GM23338 (cell line): ENCODE measurements around the gene CELF4. TPM values are rescaled to one million over a fixed set of nuclear protein-coding genes. Genes with fewer than 3 reads are reported as not detected.
A peak's percentile ranks its signal among the peaks of the same experiment; 100 is the strongest.

ENCODE experiments used
- ATAC-seq: fragments of 200-7000 bp; cut with Tn5 transposase; 3 replicates; pipeline ENCODE4 v1.9.1; 2020
- DNase-seq: peaks from one replicate; pipeline ENCODE4 v3.0.0-alpha.2; 2015; ENCODE audit warnings: low spot score
- H2AFZ ChIP-seq: fragments of 200-600 bp; sonication (generic); 2 replicates; pipeline ENCODE4 v1.8.0; 2016; ENCODE audit warnings: antibody characterized with exemption, mild to moderate bottlenecking, moderate library complexity
- H3F3A ChIP-seq: fragments of 200-600 bp; sonication (generic); replicated peaks from 2 replicates; pipeline ENCODE4 v1.8.0; 2017; ENCODE audit warnings: antibody characterized with exemption, mixed run types, low read depth
- H3K27ac ChIP-seq: fragments of 200-600 bp; sonication (generic); 2 replicates; pipeline ENCODE4 v1.6.1; 2016; ENCODE audit warnings: low read depth
- H3K27me3 ChIP-seq: fragments of 200-600 bp; sonication (generic); 2 replicates; pipeline ENCODE4 v1.8.0; 2016; ENCODE audit warnings: mild to moderate bottlenecking, mixed run types, moderate library complexity; ENCODE audit not compliant: insufficient read depth
- H3K36me3 ChIP-seq: fragments of 200-600 bp; sonication (generic); 2 replicates; pipeline ENCODE4 v1.8.0; 2016; ENCODE audit warnings: mild to moderate bottlenecking; ENCODE audit not compliant: insufficient read depth
- H3K4me1 ChIP-seq: fragments of 200-600 bp; sonication (generic); 2 replicates; pipeline ENCODE4 v1.8.0; 2016; ENCODE audit warnings: mild to moderate bottlenecking, moderate library complexity; ENCODE audit not compliant: insufficient read depth
- H3K4me2 ChIP-seq: fragments of 200-600 bp; sonication (generic); 2 replicates; pipeline ENCODE4 v1.7.1; 2017; ENCODE audit warnings: mixed run types
- H3K4me3 ChIP-seq: fragments of 200-600 bp; sonication (generic); 2 replicates; pipeline ENCODE4 v1.6.1; 2016; ENCODE audit warnings: mixed run types
- H3K79me2 ChIP-seq: fragments of 200-600 bp; sonication (generic); replicated peaks from 2 replicates; pipeline ENCODE4 v1.8.0; 2017; ENCODE audit warnings: mild to moderate bottlenecking; ENCODE audit not compliant: insufficient read depth
- H3K9me2 ChIP-seq: fragments of 200-600 bp; sonication (generic); 2 replicates; pipeline ENCODE4 v1.8.0; 2017; ENCODE audit not compliant: insufficient read depth
- H4K20me1 ChIP-seq: fragments of 200-600 bp; sonication (generic); replicated peaks from 2 replicates; pipeline ENCODE4 v1.8.0; 2017; ENCODE audit warnings: mild to moderate bottlenecking; ENCODE audit not compliant: insufficient read depth
- H3K27ac Mint-ChIP-seq: 2 replicates; pipeline ENCODE4 v1.8.0; 2020; ENCODE audit warnings: inconsistent platforms, mild to moderate bottlenecking, moderate library complexity, mixed read lengths
- H3K27me3 Mint-ChIP-seq: 3 replicates; pipeline ENCODE4 v1.8.0; 2022; ENCODE audit warnings: low read depth, mild to moderate bottlenecking, moderate library complexity, mixed read lengths, inconsistent platforms; ENCODE audit not compliant: insufficient read depth, poor library complexity
- H3K36me3 Mint-ChIP-seq: 3 replicates; pipeline ENCODE4 v1.8.0; 2021; ENCODE audit warnings: low read depth, mild to moderate bottlenecking, inconsistent platforms, moderate library complexity, mixed read lengths
- H3K4me1 Mint-ChIP-seq: 3 replicates; pipeline ENCODE4 v1.8.0; 2020; ENCODE audit warnings: mild to moderate bottlenecking, inconsistent platforms, mixed read lengths
- H3K4me3 Mint-ChIP-seq: 3 replicates; pipeline ENCODE4 v1.8.0; 2021; ENCODE audit warnings: moderate library complexity, mild to moderate bottlenecking, inconsistent platforms, mixed read lengths
- H3K9me3 Mint-ChIP-seq: 3 replicates; pipeline ENCODE4 v1.8.0; 2020; ENCODE audit warnings: moderate library complexity, mild to moderate bottlenecking, inconsistent platforms, mixed read lengths
- CREB1 ChIP-seq: fragments of 250-450 bp; sonication (Bioruptor Pico); IDR thresholded peaks from 2 replicates; pipeline ENCODE4 v1.5.0; 2020; ENCODE audit warnings: low read depth, mild to moderate bottlenecking, moderate library complexity
- JUNB ChIP-seq: IDR thresholded peaks from one replicate; pipeline ENCODE4 v1.6.1; 2016; ENCODE audit warnings: antibody characterized with exemption; ENCODE audit not compliant: unreplicated experiment
- NANOG ChIP-seq: IDR thresholded peaks from 2 replicates; pipeline ENCODE4 v1.6.1; 2016; ENCODE audit warnings: antibody characterized with exemption, borderline replicate concordance
- POLR2AphosphoS5 ChIP-seq: IDR thresholded peaks from 2 replicates; pipeline ENCODE4 v1.6.1; 2016; ENCODE audit warnings: antibody characterized with exemption, low read depth
- ZNF114 ChIP-seq: fragments of 250-450 bp; sonication (Bioruptor Pico); IDR thresholded peaks from 2 replicates; pipeline ENCODE4 v1.5.0; 2020; ENCODE audit warnings: mild to moderate bottlenecking, moderate library complexity
- ZNF331 ChIP-seq: fragments of 250-450 bp; sonication (Bioruptor Pico); IDR thresholded peaks from 2 replicates; pipeline ENCODE4 v1.5.0; 2020; ENCODE audit warnings: low read depth, mild to moderate bottlenecking, moderate library complexity
- polyA plus RNA-seq: library from polyadenylated mRNA; unstranded; fragments of >200 nt; fragmentation: Nextera tagmentation; extraction: Ambion mirVana; gene quantifications from 2 replicates; pipeline ENCODE4 v1.2.1, GENCODE V29; 2016
- total RNA-seq: library from RNA; depleted of rRNA; stranded (reverse); fragments of >200 nt; shearing (Covaris generic); gene quantifications from 2 replicates; pipeline ENCODE4 v1.2.3, GENCODE V29; 2014
- TF ChIP-seq, protein P1 (sequence below): IDR thresholded peaks from 2 replicates; pipeline ENCODE4 v1.6.1; 2016; ENCODE audit warnings: antibody characterized with exemption
- TF ChIP-seq, protein P2 (sequence below), 2 experiments: fragments of 200-600 bp in 1 of 2; sonication (generic) in 1 of 2; conservative IDR thresholded peaks; 2 replicates each; pipeline versions ENCODE4 v1.5.1 to v1.6.1; 2016 to 2017; ENCODE audit warnings: antibody characterized with exemption in 2 of 2, low read depth in 2 of 2, mild to moderate bottlenecking in 2 of 2, moderate library complexity in 1 of 2
- TF ChIP-seq, protein P3 (sequence below): IDR thresholded peaks from one replicate; pipeline ENCODE4 v1.6.1; 2018; ENCODE audit warnings: antibody characterized with exemption; ENCODE audit not compliant: unreplicated experiment

CELF4 gene
- total and polyA plus RNA-seq, 2 experiments from 2014 or later: 2.6 to 6.7 TPM

DNA sequence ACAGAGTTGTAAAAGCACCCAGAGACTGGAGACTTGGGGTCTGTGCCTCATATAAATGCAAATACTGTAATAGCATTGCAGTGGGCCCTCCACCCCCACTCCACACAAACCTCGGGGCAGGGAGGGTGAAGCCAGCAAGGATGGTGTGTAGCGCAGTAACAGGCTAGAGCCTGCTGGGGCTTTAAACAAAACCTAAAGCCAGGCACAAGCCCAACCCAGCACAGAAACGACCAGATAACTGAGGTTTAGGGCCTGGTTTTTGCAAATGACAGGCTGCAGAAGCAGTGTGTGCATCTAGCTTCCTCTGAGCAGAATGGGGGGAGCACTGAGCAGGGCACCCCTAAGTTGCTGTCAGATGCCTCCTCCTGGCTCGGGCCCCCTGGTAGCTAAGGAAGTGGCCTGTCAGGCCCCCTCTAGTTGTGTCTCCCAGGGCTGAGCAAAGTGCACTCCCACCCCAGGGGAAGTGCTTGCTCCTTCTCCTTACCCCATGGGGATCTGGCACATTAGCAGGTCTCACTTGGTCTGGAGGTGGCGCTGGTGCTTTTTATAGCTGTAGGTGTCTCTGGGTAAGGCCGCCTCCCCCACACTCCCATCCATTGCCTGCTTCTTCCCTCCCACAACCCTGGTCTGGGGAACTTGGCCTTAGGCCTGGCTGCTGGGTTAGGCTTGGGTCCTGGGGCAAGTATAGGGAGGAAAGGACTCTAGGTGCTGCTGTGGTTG lies 135.1 kb downstream of the CELF4 start:
- Histone ChIP-seq H3K4me2 (no peak overlapping the region), H3K9me2 (no peaks in the 10 kb centered on the region), H3K79me2 (no peaks in the 10 kb centered on the region), H3K27me3 (no peaks in the 10 kb centered on the region), H3F3A (no peaks in the 10 kb centered on the region), H3K4me3 (no peak overlapping the region), H3K27ac (no peak overlapping the region), H4K20me1 (no peaks in the 10 kb centered on the region), H2AFZ (peak overlapping the region; percentile 63), H3K36me3 (no peaks in the 10 kb centered on the region; the same call in 1 of the 2 replicates), H3K4me1 (no peaks in the 10 kb centered on the region; the same call in 1 of the 2 replicates)
- Mint-ChIP-seq H3K36me3 (no peaks in the 10 kb centered on the region), H3K4me3 (no peak overlapping the region), H3K27ac (no peak overlapping the region), H3K27me3 (peaks cover 4% of the 10 kb centered on the region), H3K4me1 (peaks cover 7% of the 10 kb centered on the region; the same call in 2 of the 3 replicates), H3K9me3 (no peaks in the 10 kb centered on the region)
- peak; percentile 88 for ATAC-seq
- peak; percentile 80 for DNase-seq
- TF ChIP-seq, protein P1, sequence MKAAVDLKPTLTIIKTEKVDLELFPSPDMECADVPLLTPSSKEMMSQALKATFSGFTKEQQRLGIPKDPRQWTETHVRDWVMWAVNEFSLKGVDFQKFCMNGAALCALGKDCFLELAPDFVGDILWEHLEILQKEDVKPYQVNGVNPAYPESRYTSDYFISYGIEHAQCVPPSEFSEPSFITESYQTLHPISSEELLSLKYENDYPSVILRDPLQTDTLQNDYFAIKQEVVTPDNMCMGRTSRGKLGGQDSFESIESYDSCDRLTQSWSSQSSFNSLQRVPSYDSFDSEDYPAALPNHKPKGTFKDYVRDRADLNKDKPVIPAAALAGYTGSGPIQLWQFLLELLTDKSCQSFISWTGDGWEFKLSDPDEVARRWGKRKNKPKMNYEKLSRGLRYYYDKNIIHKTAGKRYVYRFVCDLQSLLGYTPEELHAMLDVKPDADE: no peak
- TF ChIP-seq, protein P2, sequence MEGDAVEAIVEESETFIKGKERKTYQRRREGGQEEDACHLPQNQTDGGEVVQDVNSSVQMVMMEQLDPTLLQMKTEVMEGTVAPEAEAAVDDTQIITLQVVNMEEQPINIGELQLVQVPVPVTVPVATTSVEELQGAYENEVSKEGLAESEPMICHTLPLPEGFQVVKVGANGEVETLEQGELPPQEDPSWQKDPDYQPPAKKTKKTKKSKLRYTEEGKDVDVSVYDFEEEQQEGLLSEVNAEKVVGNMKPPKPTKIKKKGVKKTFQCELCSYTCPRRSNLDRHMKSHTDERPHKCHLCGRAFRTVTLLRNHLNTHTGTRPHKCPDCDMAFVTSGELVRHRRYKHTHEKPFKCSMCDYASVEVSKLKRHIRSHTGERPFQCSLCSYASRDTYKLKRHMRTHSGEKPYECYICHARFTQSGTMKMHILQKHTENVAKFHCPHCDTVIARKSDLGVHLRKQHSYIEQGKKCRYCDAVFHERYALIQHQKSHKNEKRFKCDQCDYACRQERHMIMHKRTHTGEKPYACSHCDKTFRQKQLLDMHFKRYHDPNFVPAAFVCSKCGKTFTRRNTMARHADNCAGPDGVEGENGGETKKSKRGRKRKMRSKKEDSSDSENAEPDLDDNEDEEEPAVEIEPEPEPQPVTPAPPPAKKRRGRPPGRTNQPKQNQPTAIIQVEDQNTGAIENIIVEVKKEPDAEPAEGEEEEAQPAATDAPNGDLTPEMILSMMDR (conservative IDR thresholded peaks at IDR 0.05; ENCODE audit: low read depth in 2 of 2): peak; percentile 49 to 73
- TF ChIP-seq CREB1 (CRISPR knock-in tag): no peak

DNA sequence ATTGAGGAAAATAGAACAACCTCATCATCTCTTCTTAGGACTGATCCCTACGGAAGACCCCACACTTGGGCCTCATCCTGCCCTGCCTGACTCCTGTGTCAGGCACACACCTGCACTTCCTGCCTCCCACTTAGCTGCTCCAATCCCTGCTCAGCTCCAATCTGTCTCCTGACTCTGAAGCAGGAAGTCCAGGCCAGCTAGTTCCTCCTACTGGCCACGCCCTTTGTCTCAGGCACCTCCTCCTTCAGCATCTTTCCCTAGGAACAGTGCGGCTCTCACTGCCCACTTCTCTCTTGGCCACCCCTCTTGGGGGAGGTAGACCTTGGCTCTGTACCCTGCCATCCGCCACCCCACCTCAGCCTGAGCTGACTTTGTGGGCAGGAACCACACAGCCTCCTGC lies 135.8 kb downstream of the CELF4 start:
- Mint-ChIP-seq H3K36me3 (no peaks in the 10 kb centered on the region), H3K9me3 (no peaks in the 10 kb centered on the region), H3K4me1 (peaks cover 7% of the 10 kb centered on the region; the same call in 2 of the 3 replicates), H3K27ac (no peak overlapping the region), H3K27me3 (peaks cover 9% of the 10 kb centered on the region), H3K4me3 (no peak overlapping the region)
- no peaks in the 10 kb centered on the region for H3K79me2 ChIP-seq
- ATAC-seq: peak; percentile 30
- H3K36me3 ChIP-seq: no peaks in the 10 kb centered on the region; the same call in 1 of the 2 replicates
- no peaks in the 10 kb centered on the region for H4K20me1 ChIP-seq
- H3K27me3 ChIP-seq: no peaks in the 10 kb centered on the region
- no peak overlapping the region for H3K4me3 ChIP-seq
- H3K4me2 ChIP-seq: no peak overlapping the region
- peak; percentile 46 for DNase-seq
- H3K9me2 ChIP-seq: no peaks in the 10 kb centered on the region
- no peaks in the 10 kb centered on the region for H3F3A ChIP-seq
- H3K27ac ChIP-seq: no peak overlapping the region
- H3K4me1 ChIP-seq: no peaks in the 10 kb centered on the region; the same call in 1 of the 2 replicates
- H2AFZ ChIP-seq: no peak overlapping the region
- TF ChIP-seq JUNB (no peak), ZNF114 (CRISPR knock-in tag) (no peak), NANOG (no peak), ZNF331 (CRISPR knock-in tag) (no peak), POLR2AphosphoS5 (no peak)
- TF ChIP-seq, protein P3, sequence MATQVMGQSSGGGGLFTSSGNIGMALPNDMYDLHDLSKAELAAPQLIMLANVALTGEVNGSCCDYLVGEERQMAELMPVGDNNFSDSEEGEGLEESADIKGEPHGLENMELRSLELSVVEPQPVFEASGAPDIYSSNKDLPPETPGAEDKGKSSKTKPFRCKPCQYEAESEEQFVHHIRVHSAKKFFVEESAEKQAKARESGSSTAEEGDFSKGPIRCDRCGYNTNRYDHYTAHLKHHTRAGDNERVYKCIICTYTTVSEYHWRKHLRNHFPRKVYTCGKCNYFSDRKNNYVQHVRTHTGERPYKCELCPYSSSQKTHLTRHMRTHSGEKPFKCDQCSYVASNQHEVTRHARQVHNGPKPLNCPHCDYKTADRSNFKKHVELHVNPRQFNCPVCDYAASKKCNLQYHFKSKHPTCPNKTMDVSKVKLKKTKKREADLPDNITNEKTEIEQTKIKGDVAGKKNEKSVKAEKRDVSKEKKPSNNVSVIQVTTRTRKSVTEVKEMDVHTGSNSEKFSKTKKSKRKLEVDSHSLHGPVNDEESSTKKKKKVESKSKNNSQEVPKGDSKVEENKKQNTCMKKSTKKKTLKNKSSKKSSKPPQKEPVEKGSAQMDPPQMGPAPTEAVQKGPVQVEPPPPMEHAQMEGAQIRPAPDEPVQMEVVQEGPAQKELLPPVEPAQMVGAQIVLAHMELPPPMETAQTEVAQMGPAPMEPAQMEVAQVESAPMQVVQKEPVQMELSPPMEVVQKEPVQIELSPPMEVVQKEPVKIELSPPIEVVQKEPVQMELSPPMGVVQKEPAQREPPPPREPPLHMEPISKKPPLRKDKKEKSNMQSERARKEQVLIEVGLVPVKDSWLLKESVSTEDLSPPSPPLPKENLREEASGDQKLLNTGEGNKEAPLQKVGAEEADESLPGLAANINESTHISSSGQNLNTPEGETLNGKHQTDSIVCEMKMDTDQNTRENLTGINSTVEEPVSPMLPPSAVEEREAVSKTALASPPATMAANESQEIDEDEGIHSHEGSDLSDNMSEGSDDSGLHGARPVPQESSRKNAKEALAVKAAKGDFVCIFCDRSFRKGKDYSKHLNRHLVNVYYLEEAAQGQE: no peak
- TF ChIP-seq, protein P1: no peak
